ENCODE results near the gene MRPL24.

MRPL24 gene

GRCh38 chr1:156777573-156777972 is 36.7 kb upstream of the MRPL24 start:
- no peak overlapping the region for H3K4me3 ChIP-seq (ENCODE audit: control insufficient read depth, low read depth, low read length)
- no peak for DNase-seq (ENCODE audit: low read depth)
- TF ChIP-seq CTCF (IDR thresholded peaks at IDR 0.05; ENCODE audit: control insufficient read depth, insufficient read depth, low read depth, low read length, missing control alignments), result no peak

GRCh38 chr1:156776942-156777341 is 36.1 kb upstream of the MRPL24 start:
- DNase-seq (ENCODE audit: low read depth), result no peak
- TF ChIP-seq CTCF (IDR thresholded peaks at IDR 0.05; ENCODE audit: control insufficient read depth, insufficient read depth, low read depth, low read length, missing control alignments), result no peak
- no peak overlapping the region for H3K4me3 ChIP-seq (ENCODE audit: control insufficient read depth, low read depth, low read length)

GRCh38 chr1:156775799-156776198 is 34.9 kb upstream of the MRPL24 start:
- no peak for DNase-seq (ENCODE audit: low read depth)
- TF ChIP-seq CTCF (IDR thresholded peaks at IDR 0.05; ENCODE audit: control insufficient read depth, insufficient read depth, low read depth, low read length, missing control alignments), result no peak
- H3K4me3 ChIP-seq (ENCODE audit: control insufficient read depth, low read depth, low read length), result no peak overlapping the region

- no peak for DNase-seq (ENCODE audit: low read depth)
These were observed 32.7 kb upstream of the MRPL24 start for GRCh38 chr1:156773607-156774006.

GRCh38 chr1:156772728-156773497 is 32.0 kb upstream of the MRPL24 start:
- no peak for DNase-seq (ENCODE audit: low read depth)
- H3K4me3 ChIP-seq (ENCODE audit: control insufficient read depth, low read depth, low read length), result no peak overlapping the region
- TF ChIP-seq CTCF (IDR thresholded peaks at IDR 0.05; ENCODE audit: control insufficient read depth, insufficient read depth, low read depth, low read length, missing control alignments), result no peak

More at GRCh38 chr1:156773607-156774006, 32.7 kb upstream of the MRPL24 start:
- no peak overlapping the region for H3K4me3 ChIP-seq (ENCODE audit: control insufficient read depth, low read depth, low read length)
- TF ChIP-seq CTCF (IDR thresholded peaks at IDR 0.05; ENCODE audit: control insufficient read depth, insufficient read depth, low read depth, low read length, missing control alignments), result no peak

- DNase-seq (ENCODE audit: low read depth), result no peak
- H3K4me3 ChIP-seq (ENCODE audit: control insufficient read depth, low read depth, low read length), result no peak overlapping the region
- TF ChIP-seq CTCF (IDR thresholded peaks at IDR 0.05; ENCODE audit: control insufficient read depth, insufficient read depth, low read depth, low read length, missing control alignments), result no peak
These were observed 31.3 kb upstream of the MRPL24 start for GRCh38 chr1:156772222-156772621.
